ENCODE results near the gene TSPEAR.

The TSPEAR gene

GRCh38 chr21:44529503-44530125 lies 181.8 kb downstream of the TSPEAR start:
- TF ChIP-seq ZNF274 (IDR thresholded peaks at IDR 0.05; ENCODE audit: low read depth, low read length), result no peak
- no peak overlapping the region for H3K4me3 ChIP-seq (ENCODE audit: low read length)

- no peak overlapping the region for H3K4me3 ChIP-seq (ENCODE audit: low read length)
- TF ChIP-seq ZNF274 (IDR thresholded peaks at IDR 0.05; ENCODE audit: low read depth, low read length), result no peak
Observed at GRCh38 chr21:44529011-44529421, 182.4 kb downstream of the TSPEAR start.

GRCh38 chr21:44528634-44528995 lies 182.8 kb downstream of the TSPEAR start:
- TF ChIP-seq ZNF274 (IDR thresholded peaks at IDR 0.05; ENCODE audit: low read depth, low read length), result no peak

GRCh38 chr21:44527983-44528633 lies 183.3 kb downstream of the TSPEAR start:
- no peak for TF ChIP-seq ZNF274 (IDR thresholded peaks at IDR 0.05; ENCODE audit: low read depth, low read length)
- no peak overlapping the region for H3K4me3 ChIP-seq (ENCODE audit: low read length)

More at GRCh38 chr21:44528634-44528995, 182.8 kb downstream of the TSPEAR start:
- H3K4me3 ChIP-seq (ENCODE audit: low read length), result no peak overlapping the region

- TF ChIP-seq ZNF274 (IDR thresholded peaks at IDR 0.05; ENCODE audit: low read depth, low read length), result no peak
- no peak overlapping the region for H3K4me3 ChIP-seq (ENCODE audit: low read length)
Observed at GRCh38 chr21:44527156-44527982, 184.0 kb downstream of the TSPEAR start.

GRCh38 chr21:44526096-44526997 lies 185.0 kb downstream of the TSPEAR start:
- no peak overlapping the region for H3K4me3 ChIP-seq (ENCODE audit: low read length)
- TF ChIP-seq ZNF274 (IDR thresholded peaks at IDR 0.05; ENCODE audit: low read depth, low read length), result no peak

- TF ChIP-seq ZNF274 (IDR thresholded peaks at IDR 0.05; ENCODE audit: low read depth, low read length), result no peak
- H3K4me3 ChIP-seq (ENCODE audit: low read length), result no peak overlapping the region
Observed at GRCh38 chr21:44525391-44526095, 185.8 kb downstream of the TSPEAR start.

GRCh38 chr21:44524414-44525371 lies 186.7 kb downstream of the TSPEAR start:
- no peak overlapping the region for H3K4me3 ChIP-seq (ENCODE audit: low read length)
- TF ChIP-seq ZNF274 (IDR thresholded peaks at IDR 0.05; ENCODE audit: low read depth, low read length), result no peak

- no peak overlapping the region for H3K4me3 ChIP-seq (ENCODE audit: low read length)
- no peak for TF ChIP-seq ZNF274 (IDR thresholded peaks at IDR 0.05; ENCODE audit: low read depth, low read length)
Observed at GRCh38 chr21:44523567-44524413, 187.6 kb downstream of the TSPEAR start.

- no peak overlapping the region for H3K4me3 ChIP-seq (ENCODE audit: low read length)
- no peak for TF ChIP-seq ZNF274 (IDR thresholded peaks at IDR 0.05; ENCODE audit: low read depth, low read length)
Observed at GRCh38 chr21:44522753-44523204, 188.6 kb downstream of the TSPEAR start.
